Measurements from ENCODE around the gene ATP2C2.

DNA sequence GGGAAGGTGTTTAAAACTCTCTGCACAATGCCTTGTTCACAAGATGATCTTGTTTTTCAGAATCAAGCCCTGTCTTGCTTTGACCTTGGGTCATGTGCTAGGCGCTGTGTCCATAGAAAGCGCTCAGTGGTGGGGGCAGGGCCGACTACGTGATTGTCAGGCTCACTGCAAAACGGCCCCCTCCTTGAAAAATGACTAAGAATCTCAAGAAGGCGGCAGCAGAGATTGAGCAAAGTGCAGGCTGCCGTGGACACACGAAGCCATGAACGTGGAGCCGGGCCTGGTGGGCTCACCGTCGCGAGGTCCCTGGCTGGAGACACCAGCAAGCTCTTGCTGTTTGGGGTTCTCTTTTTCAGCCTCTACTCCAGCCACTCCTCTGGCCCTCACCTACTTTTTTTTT lies 10.2 kb downstream of the ATP2C2 start:
- no peak for TF ChIP-seq POLR2A (IDR thresholded peaks at IDR 0.05)
- TF ChIP-seq, protein P1, sequence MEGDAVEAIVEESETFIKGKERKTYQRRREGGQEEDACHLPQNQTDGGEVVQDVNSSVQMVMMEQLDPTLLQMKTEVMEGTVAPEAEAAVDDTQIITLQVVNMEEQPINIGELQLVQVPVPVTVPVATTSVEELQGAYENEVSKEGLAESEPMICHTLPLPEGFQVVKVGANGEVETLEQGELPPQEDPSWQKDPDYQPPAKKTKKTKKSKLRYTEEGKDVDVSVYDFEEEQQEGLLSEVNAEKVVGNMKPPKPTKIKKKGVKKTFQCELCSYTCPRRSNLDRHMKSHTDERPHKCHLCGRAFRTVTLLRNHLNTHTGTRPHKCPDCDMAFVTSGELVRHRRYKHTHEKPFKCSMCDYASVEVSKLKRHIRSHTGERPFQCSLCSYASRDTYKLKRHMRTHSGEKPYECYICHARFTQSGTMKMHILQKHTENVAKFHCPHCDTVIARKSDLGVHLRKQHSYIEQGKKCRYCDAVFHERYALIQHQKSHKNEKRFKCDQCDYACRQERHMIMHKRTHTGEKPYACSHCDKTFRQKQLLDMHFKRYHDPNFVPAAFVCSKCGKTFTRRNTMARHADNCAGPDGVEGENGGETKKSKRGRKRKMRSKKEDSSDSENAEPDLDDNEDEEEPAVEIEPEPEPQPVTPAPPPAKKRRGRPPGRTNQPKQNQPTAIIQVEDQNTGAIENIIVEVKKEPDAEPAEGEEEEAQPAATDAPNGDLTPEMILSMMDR (IDR thresholded peaks at IDR 0.05) = no peak
